ENCODE results near the gene DUSP9. TPM values are rescaled to one million over a fixed set of nuclear protein-coding genes. Genes with fewer than 3 reads are reported as not detected.
"Not testable (repeated sequence)": the region's sequence is repeated elsewhere in the genome, so short reads cannot be mapped to it uniquely, and the experiment has no call there.

DUSP9 gene
- under 1 TPM in 1 of 2 donors, not detected in 1; 0.13 TPM for total RNA-seq

DNA sequence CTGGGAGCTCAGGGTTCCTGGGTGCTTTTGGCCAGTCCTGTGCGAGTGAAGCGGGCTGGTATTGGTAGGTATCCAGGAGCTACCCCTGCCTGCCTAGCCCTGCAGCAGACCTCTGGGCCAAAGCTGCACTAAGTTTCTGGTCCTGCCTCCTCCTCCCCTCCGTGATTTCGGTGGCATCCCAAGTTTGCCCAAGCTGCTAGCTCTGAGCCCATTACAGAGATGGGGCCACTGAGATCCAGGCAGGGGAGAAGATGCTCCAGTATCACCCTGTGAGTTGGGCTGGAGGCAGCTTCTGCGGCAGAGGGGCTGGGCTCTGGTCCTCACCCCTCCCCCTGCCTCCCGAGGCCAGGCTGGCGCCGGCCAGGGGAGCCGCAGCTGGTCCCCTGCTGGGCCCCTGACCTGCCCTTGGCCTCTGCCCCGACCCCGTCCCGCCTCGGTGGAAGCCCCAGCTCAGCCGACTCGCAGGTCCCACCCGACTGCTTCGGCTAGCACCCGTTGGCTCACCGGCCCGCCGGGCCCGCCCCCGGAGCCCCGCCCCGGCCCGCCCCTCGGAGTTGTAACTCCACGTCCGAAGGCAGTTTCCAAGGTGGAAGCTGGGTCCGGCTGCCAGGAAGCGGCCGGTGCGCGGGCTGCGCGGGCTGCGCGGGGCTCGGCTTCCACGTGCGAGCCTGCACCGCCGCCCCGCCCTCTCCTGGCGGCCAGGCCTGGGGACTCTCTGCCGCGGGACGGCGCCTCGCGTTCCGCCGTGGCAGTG lies at the start of gene DUSP9:
DUSP9 (plus strand) TSS at position 584 of the 754 bp plus-strand sequence. CDS start 751 bp downstream, outside the sequence.
- H3K9me3 Mint-ChIP-seq, result no peaks in the 10 kb centered on the region
- peaks cover 9% of the 10 kb centered on the region for H3K27me3 Mint-ChIP-seq
- no peak within 1 kb of the TSS for H3K27ac Mint-ChIP-seq
- ATAC-seq (replicated peaks), result peak; percentile 38
- no peaks in the 10 kb centered on the region for H3K36me3 Mint-ChIP-seq (ENCODE audit: low read depth)
- no peak within 1 kb of the TSS for H3K4me3 Mint-ChIP-seq
- no peaks in the 10 kb centered on the region for H3K4me1 Mint-ChIP-seq

- Mint-ChIP-seq H3K27ac (peak within 1 kb of the TSS; percentile 84), H3K4me3 (peak within 1 kb of the TSS; percentile 93), H3K9me3 (no peaks in the 10 kb centered on the region), H3K4me1 (peaks cover 12% of the 10 kb centered on the region), H3K27me3 (no peaks in the 10 kb centered on the region), H3K36me3 (ENCODE audit: low read depth) (peaks cover 24% of the 10 kb centered on the region)
- peak; percentile 48 for ATAC-seq (replicated peaks)
Measured at GRCh38 chrX:153598541-153599191, 48.3 kb upstream of the DUSP9 start, which contains the start of gene CCNQ. Gene CCNQ, minus strand, starts transcription at chrX:153599139. Its CDS starts 66 bp downstream, at chrX:153599073.

- Mint-ChIP-seq H3K9me3 (no peaks in the 10 kb centered on the region), H3K4me3 (peak overlapping the region; percentile 93), H3K27ac (peak overlapping the region; percentile 84), H3K4me1 (peaks cover 12% of the 10 kb centered on the region), H3K27me3 (no peaks in the 10 kb centered on the region), H3K36me3 (ENCODE audit: low read depth) (peaks cover 17% of the 10 kb centered on the region)
- peak; percentile 93 for ATAC-seq (replicated peaks)
Measured at GRCh38 chrX:153599192-153600031, 47.6 kb upstream of the DUSP9 start.

DNA sequence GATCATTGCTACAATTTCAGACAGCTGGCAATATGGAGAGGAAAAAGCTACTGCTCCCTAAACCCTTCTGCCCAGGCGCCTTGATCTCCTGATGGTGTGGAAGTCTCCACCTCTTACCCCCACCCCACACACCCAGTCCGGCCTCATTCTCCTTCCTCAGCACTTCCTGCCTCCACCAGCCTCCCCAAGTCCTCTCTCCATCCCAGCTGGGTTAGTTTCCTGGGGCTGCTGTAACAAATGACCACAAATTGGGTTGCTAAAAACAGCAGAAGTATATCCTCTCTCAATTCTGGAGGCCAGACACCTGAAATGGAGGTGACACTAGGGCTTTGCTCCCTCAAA lies 47.0 kb upstream of the DUSP9 start:
- no peaks in the 10 kb centered on the region for H3K9me3 Mint-ChIP-seq
- H3K27ac Mint-ChIP-seq, result peak overlapping the region; percentile 84
- peak overlapping the region; percentile 93 for H3K4me3 Mint-ChIP-seq
- H3K4me1 Mint-ChIP-seq, result peaks cover 12% of the 10 kb centered on the region
- peak; percentile 8 for ATAC-seq (replicated peaks)
- H3K36me3 Mint-ChIP-seq (ENCODE audit: low read depth), result peaks cover 12% of the 10 kb centered on the region
- H3K27me3 Mint-ChIP-seq, result no peaks in the 10 kb centered on the region

DNA sequence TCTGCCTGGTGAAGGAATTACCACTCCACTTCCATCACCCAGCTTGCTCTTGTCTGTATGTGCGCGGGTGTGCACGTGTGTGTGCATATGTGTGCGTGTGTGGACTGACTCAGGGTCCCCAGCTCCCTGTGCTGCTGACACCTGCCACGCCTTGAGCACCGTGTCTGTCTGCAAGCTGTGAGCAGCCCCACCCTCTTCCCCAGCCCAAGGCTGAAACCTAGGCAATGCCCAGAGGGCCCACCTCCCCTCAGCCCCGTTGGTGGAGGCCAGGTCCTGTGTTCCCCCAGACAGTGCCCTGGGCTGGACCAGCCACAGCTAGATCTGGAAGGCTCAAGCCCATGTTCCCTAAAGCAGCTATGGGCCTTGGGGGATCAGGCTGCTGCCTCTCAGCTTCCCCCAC lies 46.1 kb upstream of the DUSP9 start:
- Mint-ChIP-seq H3K27me3 (no peaks in the 10 kb centered on the region), H3K36me3 (ENCODE audit: low read depth) (peaks cover 3% of the 10 kb centered on the region), H3K4me3 (peak overlapping the region; percentile 93), H3K9me3 (no peaks in the 10 kb centered on the region), H3K27ac (no peak overlapping the region), H3K4me1 (peaks cover 12% of the 10 kb centered on the region)
- no peak for ATAC-seq (replicated peaks)

DNA sequence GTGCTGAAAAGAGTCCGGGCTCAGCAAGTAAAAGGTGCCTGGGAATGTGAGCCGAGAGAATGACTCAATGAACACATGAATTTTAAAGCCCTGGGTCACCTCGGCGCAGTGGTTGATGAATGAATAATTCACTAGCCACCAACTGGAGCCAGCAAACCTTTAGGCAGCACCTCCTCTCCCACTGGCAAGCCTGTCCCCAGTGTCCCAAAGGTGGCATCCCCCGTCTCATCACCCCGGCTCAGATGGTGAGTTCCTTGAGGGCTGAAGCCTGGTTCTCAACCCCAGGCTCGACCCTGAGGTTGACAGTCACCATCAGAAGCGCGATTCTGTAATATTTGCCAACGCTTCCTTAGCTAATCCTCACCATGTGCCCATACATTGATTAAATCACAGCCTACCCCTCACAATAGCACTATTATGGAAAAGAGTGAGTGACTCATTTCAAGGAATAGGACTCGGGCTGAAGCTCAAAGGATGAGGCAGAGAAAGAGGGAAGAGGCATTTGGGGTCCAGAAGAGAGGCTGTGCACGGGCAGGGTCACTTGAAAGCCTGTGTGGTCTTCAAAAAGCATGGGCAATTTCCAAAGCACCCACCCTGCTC lies 45.4 kb upstream of the DUSP9 start:
- Mint-ChIP-seq H3K27me3 (no peaks in the 10 kb centered on the region), H3K9me3 (no peaks in the 10 kb centered on the region), H3K4me1 (peaks cover 12% of the 10 kb centered on the region), H3K4me3 (peak overlapping the region; percentile 93), H3K27ac (no peak overlapping the region), H3K36me3 (ENCODE audit: low read depth) (no peaks in the 10 kb centered on the region)
- no peak for ATAC-seq (replicated peaks)

DNA sequence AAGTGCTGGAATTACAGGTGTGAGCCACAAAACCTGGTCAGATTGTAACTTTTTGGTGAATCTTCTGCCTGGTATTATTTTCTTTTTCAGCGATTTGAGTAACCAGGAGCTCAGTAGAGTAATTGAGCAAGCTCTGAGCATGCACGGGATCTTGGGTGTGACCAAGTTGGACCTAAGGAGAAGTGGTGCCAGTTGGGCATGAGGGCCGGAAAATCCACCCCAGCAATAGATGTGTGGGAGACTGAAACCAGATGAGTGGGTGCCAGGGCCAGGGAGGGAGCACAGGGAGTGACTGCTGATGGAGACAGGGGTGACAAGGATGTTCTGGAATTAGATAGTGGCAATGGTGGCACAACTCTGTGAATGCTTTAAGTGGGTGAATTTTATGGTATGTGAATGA lies 44.4 kb upstream of the DUSP9 start:
- Mint-ChIP-seq H3K4me3 (no peak overlapping the region), H3K36me3 (ENCODE audit: low read depth) (no peaks in the 10 kb centered on the region), H3K27ac (no peak overlapping the region), H3K27me3 (no peaks in the 10 kb centered on the region), H3K9me3 (no peaks in the 10 kb centered on the region), H3K4me1 (peaks cover 6% of the 10 kb centered on the region)
- no peak for ATAC-seq (replicated peaks)

- H3K4me3 Mint-ChIP-seq, result no peak overlapping the region
Measured at GRCh38 chrX:153603131-153603656, 43.8 kb upstream of the DUSP9 start.

DNA sequence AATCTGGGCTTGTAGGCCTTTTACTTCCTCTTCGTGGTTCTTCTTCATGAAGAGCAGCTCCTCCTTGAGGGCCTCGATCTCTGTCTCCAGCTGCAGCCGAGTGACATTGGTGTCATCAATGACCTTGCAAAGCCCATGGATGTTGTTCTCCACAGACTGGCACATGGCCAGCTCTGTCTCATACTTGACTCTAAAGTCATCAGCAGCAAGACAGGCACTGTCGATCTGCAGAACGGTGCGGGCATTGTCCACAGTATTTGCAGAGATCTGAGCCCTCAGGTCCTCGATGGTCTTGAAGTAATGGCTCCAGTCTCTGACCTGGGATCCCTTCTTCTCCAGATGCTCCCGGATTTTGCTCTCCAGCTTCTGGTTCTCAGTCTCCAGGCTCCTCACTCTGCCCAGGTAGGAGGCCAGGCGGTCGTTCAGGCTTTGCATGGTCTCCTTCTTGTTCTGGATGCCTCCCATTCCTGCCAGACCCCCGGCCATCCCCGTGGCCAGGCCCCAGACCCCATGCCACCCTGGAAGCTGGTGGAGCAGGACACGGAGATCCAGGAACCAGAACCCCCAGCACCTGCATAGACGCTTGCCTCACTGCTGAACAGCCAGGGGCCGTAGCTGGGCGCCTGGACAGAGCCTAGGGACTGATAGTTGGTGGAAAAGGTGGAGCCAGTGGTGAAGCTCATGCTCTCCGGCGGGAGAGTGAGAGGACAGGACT lies 42.2 kb upstream of the DUSP9 start:
- not testable (repeated sequence) for H3K27me3 Mint-ChIP-seq

More at GRCh38 chrX:153603131-153603656, 43.8 kb upstream of the DUSP9 start:
- no peak for ATAC-seq (replicated peaks)
- Mint-ChIP-seq H3K36me3 (ENCODE audit: low read depth) (no peaks in the 10 kb centered on the region), H3K9me3 (no peaks in the 10 kb centered on the region), H3K27ac (no peak overlapping the region), H3K4me1 (peaks cover 5% of the 10 kb centered on the region), H3K27me3 (no peaks in the 10 kb centered on the region)

GRCh38 chrX:153606503-153606902 lies 40.5 kb upstream of the DUSP9 start:
- no peak for ATAC-seq (replicated peaks)

More for the DNA sequence above, 42.2 kb upstream of the DUSP9 start:
- not testable (repeated sequence) for H3K27ac Mint-ChIP-seq; H3K36me3 Mint-ChIP-seq (ENCODE audit: low read depth); H3K9me3 Mint-ChIP-seq; ATAC-seq (replicated peaks); H3K4me1 Mint-ChIP-seq; H3K4me3 Mint-ChIP-seq

DNA sequence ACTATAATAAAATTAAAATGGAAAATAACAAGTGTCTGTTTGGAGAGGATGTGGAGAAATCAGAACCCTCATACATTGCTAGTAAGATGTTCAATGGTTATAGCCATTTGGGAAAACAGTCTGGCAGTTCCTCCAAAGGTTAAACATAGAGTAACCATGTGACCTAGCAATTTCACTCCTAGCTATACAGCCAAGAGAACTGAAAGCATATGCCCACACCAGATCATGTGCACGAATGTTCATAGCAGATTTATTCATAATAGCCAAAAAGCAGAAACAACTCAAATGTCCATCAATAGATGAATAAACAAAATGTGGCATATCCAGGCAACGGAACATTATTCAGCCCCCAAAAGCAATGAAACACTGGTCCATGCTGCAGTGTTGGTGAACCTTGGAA lies 38.6 kb upstream of the DUSP9 start:
- H3K4me1 Mint-ChIP-seq, result no peaks in the 10 kb centered on the region
- no peak overlapping the region for H3K4me3 Mint-ChIP-seq
- no peaks in the 10 kb centered on the region for H3K27me3 Mint-ChIP-seq
- H3K9me3 Mint-ChIP-seq, result no peaks in the 10 kb centered on the region
- H3K36me3 Mint-ChIP-seq (ENCODE audit: low read depth), result no peaks in the 10 kb centered on the region
- ATAC-seq (replicated peaks), result no peak
- H3K27ac Mint-ChIP-seq, result no peak overlapping the region

More at GRCh38 chrX:153606503-153606902, 40.5 kb upstream of the DUSP9 start:
- no peak overlapping the region for H3K4me3 Mint-ChIP-seq
- no peaks in the 10 kb centered on the region for H3K9me3 Mint-ChIP-seq
- no peak overlapping the region for H3K27ac Mint-ChIP-seq
- H3K36me3 Mint-ChIP-seq (ENCODE audit: low read depth), result no peaks in the 10 kb centered on the region
- no peaks in the 10 kb centered on the region for H3K27me3 Mint-ChIP-seq
- H3K4me1 Mint-ChIP-seq, result peaks cover 5% of the 10 kb centered on the region

DNA sequence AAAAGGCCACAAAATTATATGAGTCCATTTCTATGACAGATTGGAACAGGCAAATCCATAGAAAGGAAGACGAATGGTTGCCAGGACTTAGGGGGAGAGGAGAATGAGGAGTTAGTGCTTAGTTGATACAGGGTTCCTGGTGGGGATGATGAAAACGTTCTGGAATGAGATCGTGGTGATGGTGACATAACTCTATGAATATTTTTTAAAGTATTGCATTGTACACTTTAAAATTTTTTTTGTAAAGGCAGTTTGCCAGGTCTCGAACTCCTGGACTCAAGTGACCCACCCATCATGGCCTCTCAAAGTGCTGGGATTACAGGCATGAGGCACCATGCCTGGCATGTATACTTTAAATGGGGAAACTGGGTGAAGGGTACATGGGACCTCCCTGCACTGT lies 38.2 kb upstream of the DUSP9 start:
- Mint-ChIP-seq H3K27ac (no peak overlapping the region), H3K9me3 (no peaks in the 10 kb centered on the region), H3K4me3 (no peak overlapping the region), H3K4me1 (no peaks in the 10 kb centered on the region), H3K36me3 (ENCODE audit: low read depth) (no peaks in the 10 kb centered on the region), H3K27me3 (no peaks in the 10 kb centered on the region)
- no peak for ATAC-seq (replicated peaks)

GRCh38 chrX:153609917-153610835 lies 36.8 kb upstream of the DUSP9 start:
- ATAC-seq (replicated peaks), result peak; percentile 94
- no peak overlapping the region for H3K27ac Mint-ChIP-seq
- no peaks in the 10 kb centered on the region for H3K9me3 Mint-ChIP-seq
- H3K4me1 Mint-ChIP-seq, result peaks cover 6% of the 10 kb centered on the region
- H3K36me3 Mint-ChIP-seq (ENCODE audit: low read depth), result no peaks in the 10 kb centered on the region
- no peaks in the 10 kb centered on the region for H3K27me3 Mint-ChIP-seq
- H3K4me3 Mint-ChIP-seq, result peak overlapping the region; percentile 70

Data from activated T-helper 17 cell treated with anti-CD3 and anti-CD28 coated beads, Interleukin-2, amount 50 U/mL, for 72 hours (primary cell).